H9 (cell line): ENCODE data around the gene IL36B. TPM values are rescaled to one million over a fixed set of nuclear protein-coding genes. Genes with fewer than 3 reads are reported as not detected.

Source experiments
- DNase-seq: peaks from one replicate; pipeline ENCODE4 v3.0.0-alpha.2; 2017
- H2AFZ ChIP-seq: one replicate; pipeline ENCODE4 v1.6.1; 2013; ENCODE audit warnings: mild to moderate bottlenecking, low read length, control low read depth, moderate library complexity
- H2AK5ac ChIP-seq: 2 replicates; pipeline ENCODE4 v1.6.1; 2013; ENCODE audit warnings: low read length, control low read depth, mixed read lengths; ENCODE audit not compliant: insufficient read length
- H2BK120ac ChIP-seq: one replicate; pipeline ENCODE4 v1.6.1; 2013; ENCODE audit warnings: low read depth, mild to moderate bottlenecking, low read length, control low read depth, inconsistent platforms; ENCODE audit not compliant: poor library complexity, severe bottlenecking
- H2BK12ac ChIP-seq: 2 replicates; pipeline ENCODE4 v1.6.1; 2013; ENCODE audit warnings: low read length, control low read depth, mixed read lengths, low read depth; ENCODE audit not compliant: insufficient read length
- H2BK15ac ChIP-seq: 2 replicates; pipeline ENCODE4 v1.6.1; 2013; ENCODE audit warnings: low read depth, low read length, control low read depth
- H2BK20ac ChIP-seq: one replicate; pipeline ENCODE4 v1.6.1; 2013; ENCODE audit warnings: low read depth, mild to moderate bottlenecking, low read length, control low read depth, inconsistent platforms; ENCODE audit not compliant: poor library complexity, severe bottlenecking
- H2BK5ac ChIP-seq: 2 replicates; pipeline ENCODE4 v1.6.1; 2013; ENCODE audit warnings: low read length, control low read depth, mixed read lengths; ENCODE audit not compliant: insufficient read length
- H3K14ac ChIP-seq: 2 replicates; pipeline ENCODE4 v1.6.1; 2013; ENCODE audit warnings: low read length, control low read depth; ENCODE audit not compliant: insufficient read depth
- H3K18ac ChIP-seq: 2 replicates; pipeline ENCODE4 v1.6.1; 2013; ENCODE audit warnings: low read depth, mild to moderate bottlenecking, mixed read lengths, low read length, control low read depth; ENCODE audit not compliant: insufficient read length
- H3K23ac ChIP-seq: 2 replicates; pipeline ENCODE4 v1.6.1; 2013; ENCODE audit warnings: low read length, control low read depth, mixed read lengths, low read depth; ENCODE audit not compliant: insufficient read length
- H3K23me2 ChIP-seq: 2 replicates; pipeline ENCODE4 v1.6.1; 2013; ENCODE audit warnings: low read depth, mild to moderate bottlenecking, mixed read lengths, low read length, control low read depth; ENCODE audit not compliant: insufficient read length, poor library complexity, severe bottlenecking
- H3K27ac ChIP-seq: 2 replicates; pipeline ENCODE4 v1.5.1; 2013; ENCODE audit warnings: low read length, control low read depth, mixed read lengths, low read depth; ENCODE audit not compliant: insufficient read length
- H3K27me3 ChIP-seq: 2 replicates; pipeline ENCODE4 v1.6.1; 2013; ENCODE audit warnings: low read length, control low read depth, inconsistent platforms; ENCODE audit not compliant: insufficient read depth
- H3K4ac ChIP-seq: 2 replicates; pipeline ENCODE4 v1.6.1; 2013; ENCODE audit warnings: low read depth, mild to moderate bottlenecking, control low read depth, inconsistent platforms, low read length, moderate library complexity
- H3K4me1 ChIP-seq: 2 replicates; pipeline ENCODE4 v1.6.1; 2013; ENCODE audit warnings: low read length, control low read depth, inconsistent platforms; ENCODE audit not compliant: insufficient read depth
- H3K4me2 ChIP-seq: 2 replicates; pipeline ENCODE4 v1.6.1; 2013; ENCODE audit warnings: low read length, control low read depth, mixed read lengths; ENCODE audit not compliant: insufficient read length, insufficient read depth
- H3K56ac ChIP-seq: 2 replicates; pipeline ENCODE4 v1.6.1; 2013; ENCODE audit warnings: low read depth, mild to moderate bottlenecking, mixed read lengths, low read length, control low read depth; ENCODE audit not compliant: insufficient read length
- H3K79me1 ChIP-seq: 2 replicates; pipeline ENCODE4 v1.6.1; 2013; ENCODE audit warnings: low read depth, mild to moderate bottlenecking, moderate library complexity, low read length, control low read depth, inconsistent platforms; ENCODE audit not compliant: insufficient read depth, poor library complexity, severe bottlenecking
- H3K79me2 ChIP-seq: 2 replicates; pipeline ENCODE4 v1.6.1; 2013; ENCODE audit warnings: low read length, control low read depth, inconsistent platforms; ENCODE audit not compliant: insufficient read depth
- H3K9ac ChIP-seq: 2 replicates; pipeline ENCODE4 v1.6.1; 2013; ENCODE audit warnings: low read length, control low read depth, mixed read lengths; ENCODE audit not compliant: insufficient read length; ENCODE audit errors: extremely low read depth
- H3K9me3 ChIP-seq: one replicate; pipeline ENCODE4 v1.6.1; 2013; ENCODE audit warnings: low read depth, low read length, inconsistent platforms; ENCODE audit not compliant: control insufficient read depth
- H3T11ph ChIP-seq: one replicate; pipeline ENCODE4 v1.6.1; 2013; ENCODE audit warnings: mild to moderate bottlenecking, low read length, control low read depth, inconsistent platforms
- H4K20me1 ChIP-seq: one replicate; pipeline ENCODE4 v1.6.1; 2013; ENCODE audit not compliant: control insufficient read depth, insufficient read length, insufficient read depth
- H4K5ac ChIP-seq: 2 replicates; pipeline ENCODE4 v1.6.1; 2013; ENCODE audit warnings: low read depth, mild to moderate bottlenecking, mixed read lengths, low read length, control low read depth; ENCODE audit not compliant: insufficient read length
- H4K8ac ChIP-seq: replicated peaks from 2 replicates; pipeline ENCODE4 v1.6.1; 2013; ENCODE audit warnings: low read length, control low read depth, mixed read lengths, low read depth; ENCODE audit not compliant: insufficient read length
- H4K91ac ChIP-seq: 2 replicates; pipeline ENCODE4 v1.6.1; 2013; ENCODE audit warnings: low read depth, mild to moderate bottlenecking, moderate library complexity, mixed read lengths, low read length, control low read depth; ENCODE audit not compliant: insufficient read length
- H3K27ac Mint-ChIP-seq, 3 experiments: 2 replicates in 2 of 3; 3 replicates in 1 of 3; pipeline ENCODE4 v1.8.0; 2020 to 2021; ENCODE audit warnings: mixed read lengths in 3 of 3, mild to moderate bottlenecking in 1 of 3, moderate library complexity in 1 of 3
- H3K27me3 Mint-ChIP-seq: 2 replicates; pipeline ENCODE4 v1.8.0; 2021; ENCODE audit warnings: low read depth, mild to moderate bottlenecking, moderate library complexity, mixed read lengths
- H3K36me3 Mint-ChIP-seq, 3 experiments: 2 replicates in 2 of 3; 3 replicates in 1 of 3; pipeline ENCODE4 v1.8.0; 2020 to 2021; ENCODE audit warnings: low read depth in 3 of 3, mixed read lengths in 3 of 3; ENCODE audit not compliant: insufficient read depth in 1 of 3
- H3K4me1 Mint-ChIP-seq, 2 experiments: 2 replicates each; pipeline ENCODE4 v1.8.0; 2020; ENCODE audit warnings: mixed read lengths in 2 of 2
- H3K4me3 Mint-ChIP-seq, 2 experiments: 2 replicates in 1 of 2; 3 replicates in 1 of 2; pipeline ENCODE4 v1.8.0; 2020 to 2021; ENCODE audit warnings: mild to moderate bottlenecking in 2 of 2, mixed read lengths in 2 of 2, moderate library complexity in 1 of 2
- H3K9me3 Mint-ChIP-seq, 2 experiments: 2 replicates in 1 of 2; 3 replicates in 1 of 2; pipeline ENCODE4 v1.8.0; 2020; ENCODE audit warnings: mild to moderate bottlenecking in 2 of 2, mixed read lengths in 2 of 2, moderate library complexity in 1 of 2
- WGBS: extraction: QIAGEN DNeasy Blood & Tissue Kit; methylation state at CpG from one replicate; pipeline ENCODE4 v1.1.7; 2013; ENCODE audit warnings: missing lambda C conversion rate, low lambda C conversion rate, mixed read lengths; ENCODE audit not compliant: insufficient read length; ENCODE audit errors: extremely low coverage; 5-methylcytosine and 5-hydroxymethylcytosine counted together
- total RNA-seq: library from RNA; stranded (reverse); gene quantifications from 2 replicates; pipeline ENCODE4 v1.2.1, GENCODE V29; 2021
- TF ChIP-seq, protein P1 (sequence below): fragments of 200-600 bp; sonication (generic); conservative IDR thresholded peaks from 3 replicates; pipeline ENCODE4 v1.8.0; 2021; ENCODE audit warnings: antibody characterized with exemption, mild to moderate bottlenecking

Gene IL36B
- total RNA-seq, 1 experiment from 2014 or later: not detected

- no peak overlapping the region for H3K18ac ChIP-seq
- no peaks in the 10 kb centered on the region for H3K23me2 ChIP-seq
- no peaks in the 10 kb centered on the region for H3K4me1 ChIP-seq
- WGBS: no CpG with 5 or more reads among the region's 5 CpGs
- no peak overlapping the region for H4K5ac ChIP-seq
- Mint-ChIP-seq H3K27ac (no peak overlapping the region), H3K36me3 (no peaks in the 10 kb centered on the region), H3K4me3 (no peak overlapping the region), H3K9me3 (peaks cover 0 to 37% of the 10 kb centered on the region in 2 experiments; a peak in 2 of 5 replicates), H3K4me1 (no peaks in the 10 kb centered on the region), H3K27me3 (peaks cover 19% of the 10 kb centered on the region)
- H3K23ac ChIP-seq: no peak overlapping the region
- H3K9me3 ChIP-seq: no peaks in the 10 kb centered on the region
- no peak overlapping the region for H2BK120ac ChIP-seq
- no peak overlapping the region for H3K4ac ChIP-seq
- no peak overlapping the region for H2BK12ac ChIP-seq
- no peak for DNase-seq
- H2BK5ac ChIP-seq: no peak overlapping the region
- no peak overlapping the region for H2BK20ac ChIP-seq
- no peak overlapping the region for H4K91ac ChIP-seq
- no peak overlapping the region for H3K56ac ChIP-seq
- no peak overlapping the region for H2AFZ ChIP-seq
- no peak overlapping the region for H4K8ac ChIP-seq
- no peak overlapping the region for H3T11ph ChIP-seq
- no peaks in the 10 kb centered on the region for H3K79me2 ChIP-seq
- H2AK5ac ChIP-seq: no peak overlapping the region
- no peak overlapping the region for H2BK15ac ChIP-seq
- no peak overlapping the region for H3K14ac ChIP-seq
- H3K79me1 ChIP-seq: no peaks in the 10 kb centered on the region
- no peaks in the 10 kb centered on the region for H4K20me1 ChIP-seq
- H3K9ac ChIP-seq: no peak overlapping the region
- TF ChIP-seq, protein P1, sequence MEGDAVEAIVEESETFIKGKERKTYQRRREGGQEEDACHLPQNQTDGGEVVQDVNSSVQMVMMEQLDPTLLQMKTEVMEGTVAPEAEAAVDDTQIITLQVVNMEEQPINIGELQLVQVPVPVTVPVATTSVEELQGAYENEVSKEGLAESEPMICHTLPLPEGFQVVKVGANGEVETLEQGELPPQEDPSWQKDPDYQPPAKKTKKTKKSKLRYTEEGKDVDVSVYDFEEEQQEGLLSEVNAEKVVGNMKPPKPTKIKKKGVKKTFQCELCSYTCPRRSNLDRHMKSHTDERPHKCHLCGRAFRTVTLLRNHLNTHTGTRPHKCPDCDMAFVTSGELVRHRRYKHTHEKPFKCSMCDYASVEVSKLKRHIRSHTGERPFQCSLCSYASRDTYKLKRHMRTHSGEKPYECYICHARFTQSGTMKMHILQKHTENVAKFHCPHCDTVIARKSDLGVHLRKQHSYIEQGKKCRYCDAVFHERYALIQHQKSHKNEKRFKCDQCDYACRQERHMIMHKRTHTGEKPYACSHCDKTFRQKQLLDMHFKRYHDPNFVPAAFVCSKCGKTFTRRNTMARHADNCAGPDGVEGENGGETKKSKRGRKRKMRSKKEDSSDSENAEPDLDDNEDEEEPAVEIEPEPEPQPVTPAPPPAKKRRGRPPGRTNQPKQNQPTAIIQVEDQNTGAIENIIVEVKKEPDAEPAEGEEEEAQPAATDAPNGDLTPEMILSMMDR: no peak
- no peak overlapping the region for H3K4me2 ChIP-seq
- no peaks in the 10 kb centered on the region for H3K27me3 ChIP-seq
- H3K27ac ChIP-seq: no peak overlapping the region
Measured at GRCh38 chr2:113039719-113040118, 12.9 kb downstream of the IL36B start.
